ENCODE measurements around the gene ANKMY1. TPM values are rescaled to one million over a fixed set of nuclear protein-coding genes. Genes with fewer than 3 reads are reported as not detected.

The ANKMY1 gene
- total RNA-seq, 4 donors from 2014 or later: 8.2 to 23.8 (median 17.1) TPM

- no peak for DNase-seq
- Histone ChIP-seq H3K36me3 (peaks cover 32 to 74% (median 35%) of the 10 kb centered on the region in 3 donors), H3K4me1 (peaks cover 26 to 86% (median 31%) of the 10 kb centered on the region in 3 donors), H3K27me3 (no peaks in the 10 kb centered on the region), H3K4me3 (no peak overlapping the region), H3K9me3 (no peaks in the 10 kb centered on the region), H3K27ac (peak overlapping the region in 1 of 4 donors; percentile 82)
- intact Hi-C loops (cut with DNase I): no loop called here
- no peak for TF ChIP-seq POLR2A (IDR thresholded peaks at IDR 0.05)
- no peak for TF ChIP-seq CTCF (IDR thresholded peaks at IDR 0.05)
- 92 to 93% methylated on average over 6 to 10 of the region's 37 CpGs for WGBS, 2 donors
Observed at GRCh38 chr2:240573516-240574385, 16.0 kb upstream of the ANKMY1 start.

- DNase-seq: no peak
- H3K9me3 ChIP-seq: no peaks in the 10 kb centered on the region
- intact Hi-C loops (cut with DNase I): no loop called here
- no peak overlapping the region for H3K27ac ChIP-seq
- 100% methylated on average over 1 of the region's 20 CpGs; no CpG with 5 or more reads in 1 of the 2 donors for WGBS, 2 donors
- H3K27me3 ChIP-seq: no peaks in the 10 kb centered on the region
- peaks cover 24 to 79% (median 31%) of the 10 kb centered on the region in 3 donors for H3K4me1 ChIP-seq
- H3K4me3 ChIP-seq: no peak overlapping the region
- TF ChIP-seq POLR2A (IDR thresholded peaks at IDR 0.05) (no peak), CTCF (IDR thresholded peaks at IDR 0.05) (no peak)
- peaks cover 31 to 67% (median 35%) of the 10 kb centered on the region in 3 donors for H3K36me3 ChIP-seq
Observed at GRCh38 chr2:240573071-240573515, 15.3 kb upstream of the ANKMY1 start.

- H3K36me3 ChIP-seq: peaks cover 24 to 60% (median 29%) of the 10 kb centered on the region in 3 donors
- no peak overlapping the region for H3K27ac ChIP-seq
- H3K9me3 ChIP-seq: no peaks in the 10 kb centered on the region
- H3K4me3 ChIP-seq: no peak overlapping the region
- TF ChIP-seq POLR2A (IDR thresholded peaks at IDR 0.05): no peak
- TF ChIP-seq CTCF (IDR thresholded peaks at IDR 0.05): no peak
- no peak for DNase-seq
- intact Hi-C loops (cut with DNase I): no loop called here
- 82 to 97% methylated on average over 3 to 7 of the region's 30 CpGs for WGBS, 2 donors
- H3K27me3 ChIP-seq: no peaks in the 10 kb centered on the region
- H3K4me1 ChIP-seq: peaks cover 27 to 80% (median 37%) of the 10 kb centered on the region in 3 donors
Observed at GRCh38 chr2:240572141-240573031, 14.6 kb upstream of the ANKMY1 start.

- WGBS, 2 donors: 88% methylated on average over 15 of the region's 18 CpGs; no CpG with 5 or more reads in 1 of the 2 donors
- DNase-seq: no peak
- no peaks in the 10 kb centered on the region for H3K9me3 ChIP-seq
- H3K4me1 ChIP-seq: peaks cover 35 to 80% (median 46%) of the 10 kb centered on the region in 3 donors
- no peak for TF ChIP-seq POLR2A (IDR thresholded peaks at IDR 0.05)
- TF ChIP-seq CTCF (IDR thresholded peaks at IDR 0.05): no peak
- no peak overlapping the region for H3K27ac ChIP-seq
- H3K4me3 ChIP-seq: no peak overlapping the region
- H3K27me3 ChIP-seq: no peaks in the 10 kb centered on the region
- peaks cover 14 to 51% (median 23%) of the 10 kb centered on the region in 3 donors for H3K36me3 ChIP-seq
- intact Hi-C loops (cut with DNase I): no loop called here
Observed at GRCh38 chr2:240571314-240571973, 13.7 kb upstream of the ANKMY1 start.
